PC-3 (cell line): ENCODE results near the gene PADI1.

Experiments used
- CTCF ChIP-seq: fragments of 300-600 bp; sonication (generic); conservative IDR thresholded peaks from 2 replicates; pipeline ENCODE4 v1.5.1; 2017; ENCODE audit warnings: antibody characterized with exemption, low read depth, mild to moderate bottlenecking, low read length
- EZH2 ChIP-seq: fragments of 300-600 bp; sonication (generic); IDR thresholded peaks from one replicate; pipeline ENCODE4 v1.6.1; 2017; ENCODE audit warnings: antibody characterized with exemption, mild to moderate bottlenecking, low read length; ENCODE audit not compliant: unreplicated experiment

DNA sequence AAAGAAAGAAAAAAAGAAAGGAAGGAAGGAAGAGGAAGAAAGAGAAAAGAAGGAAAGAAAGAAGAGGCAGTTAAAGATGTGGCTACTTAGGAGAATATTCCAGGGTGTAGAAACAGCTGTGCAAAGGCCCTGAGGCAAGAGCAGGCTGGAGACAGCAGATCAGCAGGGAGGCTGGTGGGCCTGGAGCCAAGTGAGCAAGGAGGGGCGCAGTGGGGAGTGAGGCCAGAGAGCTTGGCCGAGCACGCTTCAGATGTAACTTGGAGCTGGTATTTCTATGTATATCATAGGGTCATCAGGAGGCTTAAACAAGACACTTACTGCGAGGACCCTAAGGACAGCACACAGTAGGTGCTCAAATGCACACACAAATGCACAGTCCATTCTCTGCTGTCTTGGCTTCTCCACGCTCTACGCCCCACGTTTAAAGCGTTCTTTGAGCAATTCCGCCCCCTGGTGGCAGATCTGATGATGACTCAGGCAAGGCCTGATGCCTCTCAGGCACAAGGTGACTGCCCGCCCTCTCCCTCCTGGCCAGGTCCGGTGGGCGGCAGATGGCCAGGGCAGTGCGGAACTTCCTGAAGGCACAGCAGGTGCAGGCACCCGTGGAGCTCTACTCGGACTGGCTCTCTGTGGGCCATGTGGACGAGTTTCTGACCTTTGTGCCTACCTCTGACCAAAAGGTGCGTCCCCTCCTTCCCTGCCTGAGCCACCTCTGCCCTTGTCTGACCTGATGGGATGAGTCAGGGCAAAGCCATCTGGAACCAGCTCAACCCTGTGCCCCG, 32.0 kb downstream of the PADI1 start:
- TF ChIP-seq CTCF, result peak; percentile 91
- TF ChIP-seq EZH2, result no peak
